NCI-H2107 treated with DMSO at 0.1 percent for 48 hours (cell line): Measurements from ENCODE around the gene ANO1.
"Not testable (repeated sequence)": the region's sequence is repeated elsewhere in the genome, so short reads cannot be mapped to it uniquely, and the experiment has no call there.

Experiments used
- DNase-seq: peaks from one replicate; lab custom pipeline; 2025; ENCODE audit not compliant: unreplicated experiment; lab: John Stamatoyannopoulos, UW

The ANO1 gene

GRCh38 chr11:70184396-70184795 is 106.3 kb downstream of the ANO1 start:
- no peak for DNase-seq

- DNase-seq, result no peak
Observed at GRCh38 chr11:70185348-70186055, 107.4 kb downstream of the ANO1 start.

- DNase-seq, result no peak
Observed at GRCh38 chr11:70186420-70186819, 108.3 kb downstream of the ANO1 start.

DNA sequence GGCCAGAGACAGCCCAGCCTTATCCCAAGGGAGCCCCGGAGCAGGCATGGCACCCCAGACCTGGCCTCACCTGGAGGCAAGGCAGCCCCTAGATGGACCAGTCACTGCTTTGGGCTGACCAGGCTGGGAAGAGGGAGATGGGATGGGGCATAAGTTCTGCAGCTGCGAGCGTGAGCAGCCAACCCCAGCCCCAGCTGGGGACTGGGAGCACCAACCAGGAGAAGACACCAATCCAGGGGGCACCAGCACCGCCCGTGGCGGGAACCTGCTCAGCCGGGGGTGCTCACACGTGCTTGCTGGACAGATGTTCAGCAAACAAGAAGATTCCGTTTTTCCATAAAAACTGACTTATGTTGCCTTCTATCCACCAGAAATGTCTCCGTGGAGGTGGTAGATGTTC is 108.8 kb downstream of the ANO1 start:
- no peak for DNase-seq

DNA sequence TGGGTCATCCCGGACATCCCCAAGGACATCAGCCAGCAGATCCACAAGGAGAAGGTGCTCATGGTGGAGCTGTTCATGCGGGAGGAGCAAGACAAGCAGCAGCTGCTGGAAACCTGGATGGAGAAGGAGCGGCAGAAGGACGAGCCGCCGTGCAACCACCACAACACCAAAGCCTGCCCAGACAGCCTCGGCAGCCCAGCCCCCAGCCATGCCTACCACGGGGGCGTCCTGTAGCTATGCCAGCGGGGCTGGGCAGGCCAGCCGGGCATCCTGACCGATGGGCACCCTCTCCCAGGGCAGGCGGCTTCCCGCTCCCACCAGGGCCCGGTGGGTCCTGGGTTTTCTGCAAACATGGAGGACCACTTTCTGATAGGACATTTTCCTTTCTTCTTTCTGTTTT is 109.7 kb downstream of the ANO1 start:
- no peak for DNase-seq

GRCh38 chr11:70189622-70190021 is 111.5 kb downstream of the ANO1 start:
- DNase-seq, result no peak

GRCh38 chr11:70191495-70192140 is 113.5 kb downstream of the ANO1 start:
- DNase-seq, result peak; percentile 32

- peak; percentile 86 for DNase-seq
Observed at GRCh38 chr11:70192666-70193410, 114.7 kb downstream of the ANO1 start.

DNA sequence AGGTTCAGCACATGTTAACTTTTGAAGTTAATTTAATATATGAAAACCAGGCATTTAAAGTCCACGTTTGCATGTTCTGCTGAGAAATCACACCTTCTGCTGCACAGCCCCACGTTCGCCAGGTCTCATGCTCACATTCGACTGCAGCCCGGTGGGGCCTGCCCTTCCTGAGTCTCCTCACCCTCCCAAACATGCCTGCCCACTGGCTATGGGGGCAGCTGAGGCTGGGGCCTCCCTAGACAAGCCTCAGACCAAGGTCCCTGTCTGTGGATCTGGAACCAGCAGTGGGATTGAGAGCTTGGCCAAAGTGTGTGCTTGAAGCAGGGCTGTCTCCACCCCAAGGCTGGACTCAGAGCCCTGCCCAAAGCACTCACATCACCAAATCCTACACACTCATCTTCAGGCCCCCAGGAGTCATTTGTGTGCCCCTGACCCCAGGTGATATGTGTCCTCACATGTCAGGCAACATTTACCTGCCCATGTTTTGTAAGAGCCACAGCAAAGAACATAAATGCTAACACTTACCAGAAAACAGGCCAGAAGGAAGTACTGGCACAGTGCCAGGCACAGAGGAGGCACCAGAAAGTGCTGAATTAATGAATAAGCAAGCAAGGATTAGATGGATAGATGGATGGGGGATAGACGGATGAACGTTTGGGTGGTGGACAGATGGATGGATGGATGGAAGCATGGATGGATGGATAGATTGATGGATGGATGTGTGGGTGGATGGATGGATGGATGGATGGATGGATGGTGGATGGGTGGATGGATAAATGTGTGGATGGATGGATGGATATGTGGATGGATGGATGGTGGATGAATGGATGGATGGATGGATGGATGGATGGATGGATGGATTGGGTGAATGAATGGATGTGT is 115.5 kb downstream of the ANO1 start:
- DNase-seq, result no peak

- no peak for DNase-seq
Observed at GRCh38 chr11:70194792-70195791, 117.0 kb downstream of the ANO1 start.

DNA sequence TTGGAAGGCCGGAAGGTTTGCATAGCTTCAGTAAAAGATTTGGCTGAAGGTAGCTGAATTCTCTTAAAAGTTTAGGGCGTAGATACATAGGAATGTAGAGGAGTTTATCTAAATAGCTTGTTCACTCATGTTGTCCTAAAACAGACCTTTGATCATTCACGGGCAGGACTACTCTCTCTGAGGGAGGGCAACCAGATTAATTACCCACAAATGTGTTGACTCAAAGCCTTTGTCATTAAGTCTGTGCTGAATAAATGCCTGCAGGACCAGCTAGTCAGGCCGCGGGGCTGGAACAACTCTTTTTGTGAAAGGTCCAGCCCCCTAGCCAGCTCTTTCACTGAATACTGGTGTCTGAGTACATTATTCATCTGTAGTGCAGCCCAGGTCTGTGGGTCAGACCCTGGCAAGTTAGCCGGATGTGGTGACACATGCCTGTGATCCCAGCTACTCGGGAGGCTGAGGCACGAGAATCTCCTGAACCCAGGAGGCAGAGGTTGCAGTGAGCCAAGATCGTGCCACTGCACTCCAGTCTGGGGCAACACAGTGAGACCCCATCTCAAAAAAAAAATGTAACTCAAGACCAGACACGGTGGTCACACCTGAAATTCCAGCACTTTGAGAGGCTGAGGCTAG is 122.2 kb downstream of the ANO1 start:
- DNase-seq, result no peak

DNA sequence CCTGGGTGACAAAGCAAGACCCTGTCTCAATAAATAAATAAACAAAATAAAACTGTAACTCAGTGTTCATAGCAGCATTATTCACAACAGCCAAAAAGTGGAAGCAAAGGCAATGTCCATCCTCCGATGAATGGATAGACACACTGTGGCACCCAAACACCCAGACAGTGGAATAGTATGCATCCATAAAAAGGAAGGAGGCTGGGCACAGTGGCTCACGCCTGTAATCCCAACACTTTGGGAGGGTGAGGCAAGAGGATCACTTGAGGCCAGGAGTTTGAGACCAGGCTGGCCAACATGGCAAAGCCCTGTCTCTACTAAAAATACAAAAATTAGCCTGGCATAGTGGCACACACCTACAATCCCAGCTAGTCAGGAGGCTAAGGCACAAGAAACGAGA is 122.9 kb downstream of the ANO1 start:
- DNase-seq, result not testable (repeated sequence)

DNA sequence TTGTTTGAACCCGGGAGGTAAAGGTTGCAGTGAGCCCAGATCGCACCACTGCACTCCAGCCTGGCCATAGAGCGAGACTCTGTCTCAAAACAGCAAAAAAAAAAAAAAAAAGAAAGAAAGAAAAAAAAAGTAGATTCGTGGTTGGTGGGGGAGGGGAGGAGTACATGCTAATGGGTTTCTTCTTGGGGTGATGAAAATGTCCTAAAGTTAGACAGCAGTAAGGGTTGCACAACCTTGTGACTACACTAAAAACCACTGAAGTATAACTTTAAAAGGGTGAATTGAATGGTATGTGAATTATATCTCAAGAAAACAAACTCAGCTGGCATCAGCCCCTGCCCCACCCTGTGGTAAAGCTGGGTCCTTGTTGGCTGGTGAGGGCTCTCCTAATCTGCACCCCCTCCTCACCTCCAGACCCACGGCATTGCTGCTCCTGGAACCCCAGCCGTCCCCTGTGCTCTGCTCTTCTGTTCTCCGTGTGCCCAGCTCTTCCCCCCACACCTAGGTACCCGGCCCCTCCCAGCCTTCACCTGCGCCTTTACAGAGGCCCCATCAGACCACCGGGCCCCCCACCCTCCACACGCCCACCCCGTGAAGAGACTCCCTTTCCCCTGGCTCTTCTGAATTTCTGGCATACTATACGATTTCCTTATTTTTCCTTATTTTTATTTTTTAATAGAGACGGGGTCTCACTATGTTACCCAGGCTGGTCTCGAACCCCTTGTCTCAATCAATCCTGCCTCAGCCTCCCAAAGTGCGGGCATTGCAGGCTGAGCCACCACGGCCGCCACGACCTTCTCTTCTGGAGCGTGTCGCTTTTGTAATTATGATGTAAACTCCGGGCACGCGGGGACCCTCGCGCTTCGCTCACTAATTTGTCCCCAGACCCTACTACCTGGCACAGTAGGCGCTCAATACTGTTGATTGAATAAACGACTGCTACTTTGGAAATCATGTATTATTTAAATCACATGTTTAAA is 124.1 kb downstream of the ANO1 start:
- DNase-seq, result no peak

GRCh38 chr11:70202920-70203750 is 125.0 kb downstream of the ANO1 start, which contains the start of gene FADD:
Gene FADD, plus strand, starts transcription at chr11:70203296. Its CDS starts 164 bp downstream, at chr11:70203460.
- peak; percentile 71 for DNase-seq

GRCh38 chr11:70203751-70204465 is 125.8 kb downstream of the ANO1 start:
- DNase-seq, result peak; percentile 19

GRCh38 chr11:70204466-70204799 is 126.3 kb downstream of the ANO1 start:
- no peak for DNase-seq
